Right lobe of liver (tissue), 6 donors: ENCODE data around the gene LDLR. TPM values are rescaled to one million over a fixed set of nuclear protein-coding genes. Genes with fewer than 3 reads are reported as not detected.
"Not testable (repeated sequence)": the region's sequence is repeated elsewhere in the genome, so short reads cannot be mapped to it uniquely, and the experiment has no call there.

Source experiments
- ATAC-seq, 4 donors: fragments of 200-7000 bp; cut with Tn5 transposase; one replicate each; pipeline ENCODE4 v1.9.1; 2020; ENCODE audit warnings: mild to moderate bottlenecking in 4 of 4, moderate library complexity in 4 of 4
- DNase-seq, 3 donors: peaks; one replicate each; pipeline ENCODE4 v3.0.0-alpha.2; 2020
- H3K27ac ChIP-seq, 3 donors: fragments of 200-600 bp; one replicate each; pipeline ENCODE4 v1.8.0; 2022
- H3K27me3 ChIP-seq, 2 donors: fragments of 200-600 bp; one replicate each; pipeline ENCODE4 v1.8.0; 2022
- H3K36me3 ChIP-seq, 4 donors: fragments of 200-600 bp; sonication (generic) in 1 of 4; one replicate each; pipeline versions ENCODE4 v1.5.1 to v1.8.0; 2017 to 2022; ENCODE audit warnings: control low read depth in 1 of 4
- H3K4me1 ChIP-seq, 4 donors: fragments of 200-600 bp; sonication (generic) in 1 of 4; one replicate each; pipeline versions ENCODE4 v1.5.1 to v1.8.0; 2017 to 2022; ENCODE audit warnings: control low read depth in 1 of 4
- H3K4me3 ChIP-seq, 3 donors: fragments of 200-600 bp; one replicate each; pipeline ENCODE4 v1.8.0; 2022
- H3K9me3 ChIP-seq, 4 donors: fragments of 200-600 bp; sonication (generic) in 1 of 4; one replicate each; pipeline versions ENCODE4 v1.5.1 to v1.8.0; 2017 to 2022; ENCODE audit warnings: control low read depth in 1 of 4
- CTCF ChIP-seq, 4 donors: fragments of 200-600 bp in 3 of 4; fragments of 450-650 bp in 1 of 4; IDR thresholded peaks; one replicate each; pipeline versions ENCODE4 v1.5.1 to v1.8.0; 2016 to 2022; ENCODE audit warnings: antibody characterized with exemption in 4 of 4, mild to moderate bottlenecking in 2 of 4
- POLR2A ChIP-seq: fragments of 450-650 bp; IDR thresholded peaks from one replicate; pipeline ENCODE4 v1.6.1; 2017; ENCODE audit warnings: antibody characterized with exemption, mild to moderate bottlenecking
- WGBS: methylation state at CpG from one replicate; pipeline ENCODE4 v1.1.6; 2018; ENCODE audit warnings: low coverage, low lambda C conversion rate; ENCODE audit not compliant: insufficient coverage; ENCODE audit errors: missing lambda C conversion rate; 5-methylcytosine and 5-hydroxymethylcytosine counted together
- intact Hi-C, 2 donors: fragments of 100-400 bp; cut with DNase I; formaldehyde crosslinking; loops; one replicate each; pipeline versions ENCODE4 v1.11.2 to v1.14.1; 2022
- total RNA-seq, 6 experiments: library from RNA; depleted of rRNA in 2 of 6; stranded (reverse); fragments of >200 nt in 2 of 6; fragmentation: NEBNext Ultra II Directional in 3 of 6; extraction: Animal tissue kit (Norgen Biotek cat#: 25700) in 3 of 6; gene quantifications; one replicate each; pipeline versions ENCODE4 v1.1.0 to v1.2.4, GENCODE V29; 2016 to 2023
- donor health status: DM: no; HTN: yes; CAD: no.
- donor health status: DM: no; HTN: no; CAD: no.
- donor health status: DM: no; HTN: no; CAD: no.
- donor health status: DM: no; HTN: yes; CAD: no.
- donor health status: DM: no; HTN: yes; CAD: no.

LDLR gene
- total RNA-seq, 6 experiments from 2014 or later: 8.6 to 117 (median 26.8) TPM

- ATAC-seq: peak; percentile 12 to 39 (median 29)
- peak overlapping the region in 1 of 3 donors; percentile 8 for H3K27ac ChIP-seq
- TF ChIP-seq CTCF (IDR thresholded peaks at IDR 0.05) (no peak), POLR2A (no peak)
- intact Hi-C loops: no loop called here
- peaks cover 18 to 92% (median 54%) of the 10 kb centered on the region in 4 donors for H3K36me3 ChIP-seq
- no peaks in the 10 kb centered on the region for H3K9me3 ChIP-seq
- 59% methylated on average over 13 of the region's 16 CpGs for WGBS
- peaks cover 0 to under 1% (median 0%) of the 10 kb centered on the region in 4 donors for H3K4me1 ChIP-seq
- no peak overlapping the region for H3K4me3 ChIP-seq
- no peak for DNase-seq
- no peaks in the 10 kb centered on the region for H3K27me3 ChIP-seq
Observed at GRCh38 chr19:11102944-11103343, 13.7 kb downstream of the LDLR start.

GRCh38 chr19:11103667-11104066 is 14.4 kb downstream of the LDLR start:
- H3K4me3 ChIP-seq, H3K27me3 ChIP-seq, H3K9me3 ChIP-seq, H3K27ac ChIP-seq, intact Hi-C loops, DNase-seq, H3K4me1 ChIP-seq: not testable (repeated sequence)
- WGBS: 90% methylated on average over 10 of the region's 10 CpGs
- peak in 2 of 4 donors; percentile 4 to 12 for ATAC-seq
- peaks cover 18 to 97% (median 54%) of the 10 kb centered on the region in 4 donors for H3K36me3 ChIP-seq

- Histone ChIP-seq H3K27me3 (no peaks in the 10 kb centered on the region), H3K36me3 (peaks cover 18 to 100% (median 58%) of the 10 kb centered on the region in 4 donors), H3K4me3 (no peak overlapping the region), H3K9me3 (no peaks in the 10 kb centered on the region), H3K27ac (no peak overlapping the region), H3K4me1 (no peaks in the 10 kb centered on the region)
- DNase-seq (no peak), ATAC-seq (peak; percentile 19 to 29 (median 24))
- intact Hi-C loops: no loop called here
- no CpG with 5 or more reads among the region's 36 CpGs for WGBS
- peak; percentile 20 for TF ChIP-seq POLR2A
- TF ChIP-seq CTCF (IDR thresholded peaks at IDR 0.05): no peak
Observed at GRCh38 chr19:11105014-11105636, 15.9 kb downstream of the LDLR start.

GRCh38 chr19:11106477-11106876 is 17.2 kb downstream of the LDLR start:
- Histone ChIP-seq H3K4me1 (no peaks in the 10 kb centered on the region), H3K27me3 (no peaks in the 10 kb centered on the region), H3K9me3 (no peaks in the 10 kb centered on the region), H3K27ac (no peak overlapping the region), H3K4me3 (no peak overlapping the region), H3K36me3 (peaks cover 21 to 100% (median 62%) of the 10 kb centered on the region in 4 donors)
- intact Hi-C loops: no loop called here
- WGBS: 90% methylated on average over 8 of the region's 13 CpGs
- DNase-seq: no peak
- TF ChIP-seq CTCF (IDR thresholded peaks at IDR 0.05) (no peak), POLR2A (no peak)
- no peak for ATAC-seq

- H3K27me3 ChIP-seq: no peaks in the 10 kb centered on the region
- no peak overlapping the region for H3K27ac ChIP-seq
- 77% methylated on average over 4 of the region's 6 CpGs for whole genome bisulfite sequencing
- intact Hi-C loops: no loop called here
- DNase-seq: no peak
- peaks cover 21 to 100% (median 64%) of the 10 kb centered on the region in 4 donors for H3K36me3 ChIP-seq
- no peaks in the 10 kb centered on the region for H3K9me3 ChIP-seq
- ATAC-seq: no peak
- no peak overlapping the region for H3K4me3 ChIP-seq
- no peak for TF ChIP-seq POLR2A
- TF ChIP-seq CTCF (IDR thresholded peaks at IDR 0.05): no peak
- H3K4me1 ChIP-seq: peaks cover 0 to 12% (median 5%) of the 10 kb centered on the region in 4 donors
Observed at GRCh38 chr19:11108746-11109145, 19.5 kb downstream of the LDLR start.
